T-cell (primary cell): ENCODE results near the gene FRMD1. TPM values are rescaled to one million over a fixed set of nuclear protein-coding genes. Genes with fewer than 3 reads are reported as not detected.

ENCODE experiments used
- ATAC-seq, 4 experiments: fragments of 200-7000 bp in 3 of 4; fragments of 150-1000 bp in 1 of 4; cut with Tn5 transposase; replicated peaks in 1 of 4; 1 replicate in 3 of 4; 2 replicates in 1 of 4; pipeline ENCODE4 v1.10.0; 2021; ENCODE audit warnings: moderate library complexity in 3 of 4, mild to moderate bottlenecking in 2 of 4, moderate number of reproducible peaks in 1 of 4
- CTCF ChIA-PET, 2 donors: fragments of 300-600 bp; sonication (Branson Sonifier 250); formaldehyde crosslinking; loops; one replicate each; lab custom pipeline; 2022; ENCODE audit warnings: antibody characterized with exemption in 2 of 2; lab: Charles Lee
- POLR2A ChIA-PET, 2 donors: fragments of 300-600 bp; sonication (Branson Sonifier 250); formaldehyde crosslinking; loops; one replicate each; lab custom pipeline; 2022; ENCODE audit warnings: antibody characterized with exemption in 2 of 2; lab: Charles Lee
- DNase-seq, 35 experiments: peaks; one replicate each; pipeline versions ENCODE4 v3.0.0 to v3.0.0-alpha.2; 2013 to 2023
- H3K27ac ChIP-seq: one replicate; pipeline ENCODE4 v1.5.1; 2013; ENCODE audit warnings: low read length
- H3K27me3 ChIP-seq, 2 experiments: replicated peaks in 1 of 2; 1 replicate in 1 of 2; 2 replicates in 1 of 2; pipeline versions ENCODE4 v1.6.1 to v1.7.0; 2013; ENCODE audit warnings: low read length in 1 of 2, mixed read lengths in 1 of 2; ENCODE audit not compliant: control insufficient read depth in 2 of 2, insufficient read depth in 2 of 2; ENCODE audit errors: extremely low read depth in 1 of 2
- H3K36me3 ChIP-seq, 2 donors: 1 replicate in 1 of 2; 2 replicates in 1 of 2; pipeline versions ENCODE4 v1.6.1 to v1.7.0; 2013; ENCODE audit warnings: low read length in 1 of 2; ENCODE audit not compliant: control insufficient read depth in 2 of 2, insufficient read depth in 1 of 2; ENCODE audit errors: extremely low read depth in 1 of 2
- H3K4me1 ChIP-seq, 2 experiments: 1 replicate in 1 of 2; 2 replicates in 1 of 2; pipeline versions ENCODE4 v1.6.1 to v1.7.0; 2013; ENCODE audit warnings: low read length in 2 of 2, mixed read lengths in 1 of 2; ENCODE audit not compliant: insufficient read depth in 2 of 2, control insufficient read depth in 1 of 2; ENCODE audit errors: extremely low read depth in 1 of 2
- H3K4me3 ChIP-seq, 2 donors: 1 replicate in 1 of 2; 2 replicates in 1 of 2; pipeline versions ENCODE4 v1.5.1 to v1.7.0; 2013; ENCODE audit warnings: mild to moderate bottlenecking in 2 of 2, low read length in 1 of 2, moderate library complexity in 1 of 2; ENCODE audit not compliant: control insufficient read depth in 1 of 2; ENCODE audit errors: extremely low read depth in 1 of 2
- H3K9me3 ChIP-seq: 2 replicates; pipeline ENCODE4 v1.7.0; 2013
- H3K27ac Mint-ChIP-seq, 2 donors: one replicate each; pipeline ENCODE4 v1.8.0; 2020 to 2021; ENCODE audit warnings: mild to moderate bottlenecking in 2 of 2, mixed read lengths in 2 of 2
- H3K27me3 Mint-ChIP-seq, 2 donors: one replicate each; pipeline ENCODE4 v1.8.0; 2021 to 2022; ENCODE audit warnings: mixed read lengths in 2 of 2
- H3K36me3 Mint-ChIP-seq: one replicate; pipeline ENCODE4 v1.8.0; 2021; ENCODE audit warnings: mixed read lengths
- H3K4me1 Mint-ChIP-seq, 3 donors: one replicate each; pipeline ENCODE4 v1.8.0; 2020 to 2022; ENCODE audit warnings: mixed read lengths in 3 of 3, mild to moderate bottlenecking in 1 of 3
- H3K4me3 Mint-ChIP-seq, 3 donors: one replicate each; pipeline ENCODE4 v1.8.0; 2020 to 2022; ENCODE audit warnings: mild to moderate bottlenecking in 3 of 3, mixed read lengths in 3 of 3, moderate library complexity in 3 of 3
- H3K9me3 Mint-ChIP-seq, 3 donors: one replicate each; pipeline ENCODE4 v1.8.0; 2020 to 2022; ENCODE audit warnings: mixed read lengths in 3 of 3
- WGBS: methylation state at CpG from one replicate; pipeline ENCODE4 v1.1.5; 2013; ENCODE audit warnings: missing lambda C conversion rate; ENCODE audit not compliant: insufficient coverage; 5-methylcytosine and 5-hydroxymethylcytosine counted together
- total RNA-seq, 35 experiments: library from RNA in 6 of 35; stranded (reverse) in 6 of 35; fragments of 120-200 nt in 1 of 35; gene quantifications; one replicate each; pipeline versions ENCODE4 v1.2.1 to v1.2.4 and lab custom pipeline; 2013 to 2026

The FRMD1 gene
- total RNA-seq, 5 donors from 2014 or later (not counting 1 experiment from before 2014, with no cell fraction given), result not detected

GRCh38 chr6:168092541-168092940 is 13.5 kb upstream of the FRMD1 start:
- Histone ChIP-seq H3K36me3 (no peaks in the 10 kb centered on the region), H3K9me3 (no peaks in the 10 kb centered on the region), H3K4me3 (no peak overlapping the region), H3K27ac (no peak overlapping the region), H3K27me3 (peaks cover 0 to 21% of the 10 kb centered on the region in 2 experiments), H3K4me1 (no peaks in the 10 kb centered on the region)
- peaks cover under 1 to 2% of the 10 kb centered on the region in 2 donors for H3K27me3 Mint-ChIP-seq
- 76% methylated on average over 5 of the region's 8 CpGs for WGBS
- DNase-seq (no peak), ATAC-seq (no peak)
- peaks cover 0 to 7% (median 2%) of the 10 kb centered on the region in 3 donors for H3K9me3 Mint-ChIP-seq
- H3K4me1 Mint-ChIP-seq, result no peaks in the 10 kb centered on the region
- POLR2A ChIA-PET, result no interaction called here
- no peaks in the 10 kb centered on the region for H3K36me3 Mint-ChIP-seq
- H3K4me3 Mint-ChIP-seq, result no peak overlapping the region
- H3K27ac Mint-ChIP-seq, result no peak overlapping the region
- CTCF ChIA-PET, result no interaction called here

DNA sequence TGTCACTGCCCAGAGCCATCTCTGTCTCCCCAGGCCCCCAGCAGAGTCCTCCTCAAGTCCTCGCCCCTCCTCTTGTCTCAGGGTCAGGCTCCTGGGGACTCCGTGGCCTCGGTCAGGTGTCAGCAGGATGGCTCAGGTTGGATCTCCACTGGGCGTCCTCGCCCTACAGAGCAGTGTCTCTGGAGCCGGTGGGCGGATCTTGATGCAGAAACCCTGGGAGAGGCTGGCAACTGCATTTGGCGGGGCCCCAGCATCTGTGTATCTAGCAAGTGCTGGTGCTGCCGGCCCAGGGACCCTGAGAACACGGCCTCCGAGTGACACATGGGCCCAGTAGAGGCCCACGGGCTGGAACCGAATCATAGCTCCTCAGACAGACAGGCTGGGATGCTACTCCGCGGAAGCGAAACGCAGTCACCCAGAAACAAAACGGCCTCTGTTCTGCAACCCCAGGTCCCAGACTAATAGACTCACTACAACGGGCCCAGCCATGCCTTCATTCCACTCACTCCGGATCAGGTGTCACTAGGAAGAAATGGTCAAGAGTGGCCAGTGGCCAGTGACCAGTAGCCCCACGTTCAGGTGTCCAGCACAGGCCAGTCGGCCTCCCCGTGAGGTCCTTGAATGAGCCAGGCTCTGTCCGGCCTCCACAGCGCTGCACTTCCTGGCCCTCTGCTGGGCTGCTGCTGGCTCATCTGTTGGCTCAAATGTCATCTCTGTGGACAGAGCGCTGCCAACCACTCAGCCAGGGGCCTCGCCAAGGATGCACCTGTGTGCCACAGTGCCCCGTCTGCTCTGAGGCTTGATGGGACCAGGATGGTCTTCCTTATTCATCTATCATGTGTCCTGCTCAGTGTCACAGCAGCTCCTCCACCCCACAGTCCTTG is 12.6 kb upstream of the FRMD1 start:
- ChIA-PET CTCF (no interaction called here), POLR2A (no interaction called here)
- Histone ChIP-seq H3K4me1 (no peaks in the 10 kb centered on the region), H3K27me3 (peaks cover 0 to 14% of the 10 kb centered on the region in 2 experiments), H3K4me3 (no peak overlapping the region), H3K36me3 (no peaks in the 10 kb centered on the region), H3K9me3 (no peaks in the 10 kb centered on the region), H3K27ac (no peak overlapping the region)
- Mint-ChIP-seq H3K4me1 (no peaks in the 10 kb centered on the region), H3K27me3 (peaks cover 0 to 1% of the 10 kb centered on the region in 2 donors), H3K9me3 (peaks cover 0 to 7% (median 2%) of the 10 kb centered on the region in 3 donors), H3K27ac (no peak overlapping the region), H3K4me3 (no peak overlapping the region), H3K36me3 (no peaks in the 10 kb centered on the region)
- DNase-seq, result no peak
- no peak for ATAC-seq
- 91% methylated on average over 27 of the region's 28 CpGs for WGBS

DNA sequence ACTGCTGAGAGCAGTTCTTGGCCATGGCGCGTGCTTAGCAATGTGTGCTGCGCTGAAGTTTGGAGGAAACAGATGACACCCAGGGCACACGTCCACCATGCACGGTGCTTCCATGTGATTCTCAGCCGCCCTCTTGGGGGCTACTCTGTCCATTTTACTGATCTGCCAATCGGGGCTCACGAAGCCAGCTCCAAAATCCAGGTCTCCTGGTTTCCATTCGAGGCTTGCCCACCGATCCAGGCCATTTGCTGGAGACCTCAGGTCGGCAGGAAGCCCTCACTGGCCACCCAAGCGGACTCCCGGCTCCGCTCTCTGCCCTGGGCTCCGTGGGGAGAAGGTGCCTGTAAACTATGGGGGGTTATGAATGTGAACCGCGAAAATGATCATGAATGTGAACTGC is 11.7 kb upstream of the FRMD1 start:
- no peaks in the 10 kb centered on the region for H3K9me3 ChIP-seq
- peaks cover 0 to 7% (median 2%) of the 10 kb centered on the region in 3 donors for H3K9me3 Mint-ChIP-seq
- H3K36me3 ChIP-seq, result no peaks in the 10 kb centered on the region
- H3K27ac Mint-ChIP-seq, result no peak overlapping the region
- ATAC-seq (no peak), DNase-seq (no peak)
- H3K27me3 ChIP-seq, result peaks cover 0 to 14% of the 10 kb centered on the region in 2 experiments
- WGBS, result 78% methylated on average over 11 of the region's 17 CpGs
- no peak overlapping the region for H3K4me3 Mint-ChIP-seq
- H3K4me1 Mint-ChIP-seq, result no peaks in the 10 kb centered on the region
- CTCF ChIA-PET, result no interaction called here
- no peaks in the 10 kb centered on the region for H3K4me1 ChIP-seq
- H3K4me3 ChIP-seq, result no peak overlapping the region
- H3K36me3 Mint-ChIP-seq, result no peaks in the 10 kb centered on the region
- no peaks in the 10 kb centered on the region for H3K27me3 Mint-ChIP-seq
- POLR2A ChIA-PET, result no interaction called here
- H3K27ac ChIP-seq, result no peak overlapping the region

DNA sequence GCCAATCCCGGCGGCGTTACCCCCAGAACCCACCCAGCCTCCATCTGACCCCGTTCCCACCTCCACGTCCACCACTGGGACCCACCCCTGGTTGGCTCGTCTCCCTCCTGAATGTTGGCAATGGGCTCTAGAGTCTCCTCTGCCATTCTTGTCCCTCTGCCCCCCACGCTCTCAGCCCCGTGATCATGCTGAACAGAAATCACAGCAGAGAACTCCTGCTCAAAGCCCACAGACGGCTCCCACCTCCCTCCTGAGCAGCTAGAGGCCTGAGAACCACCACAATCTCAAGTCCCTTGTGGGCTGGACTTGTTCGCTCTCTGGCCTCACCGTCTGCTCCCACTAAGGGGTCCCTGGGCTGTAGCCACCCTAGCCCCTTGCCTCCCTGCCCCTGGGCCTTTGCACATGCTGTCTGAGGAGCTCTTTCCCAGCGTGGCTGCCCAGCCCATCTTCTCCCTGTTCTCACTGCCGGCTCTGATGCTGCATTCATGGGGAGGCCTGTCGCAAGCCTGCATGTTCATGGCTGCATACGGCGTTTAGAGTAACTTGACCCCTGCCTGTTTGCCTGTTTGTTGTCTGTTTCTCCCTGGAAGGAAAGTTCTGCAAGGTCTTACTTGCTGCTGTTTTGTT is 11.2 kb upstream of the FRMD1 start:
- H3K27me3 ChIP-seq, result peaks cover 0 to 16% of the 10 kb centered on the region in 2 experiments
- no peak overlapping the region for H3K4me3 Mint-ChIP-seq
- DNase-seq (no peak), ATAC-seq (no peak)
- no peaks in the 10 kb centered on the region for H3K9me3 ChIP-seq
- no peak overlapping the region for H3K27ac Mint-ChIP-seq
- H3K36me3 Mint-ChIP-seq, result no peaks in the 10 kb centered on the region
- no peaks in the 10 kb centered on the region for H3K4me1 Mint-ChIP-seq
- no peaks in the 10 kb centered on the region for H3K4me1 ChIP-seq
- H3K4me3 ChIP-seq, result no peak overlapping the region
- ChIA-PET CTCF (no interaction called here), POLR2A (no interaction called here)
- no peak overlapping the region for H3K27ac ChIP-seq
- H3K9me3 Mint-ChIP-seq, result peaks cover 0 to 7% (median 2%) of the 10 kb centered on the region in 3 donors
- 78% methylated on average over 16 of the region's 16 CpGs for WGBS
- H3K27me3 Mint-ChIP-seq, result no peaks in the 10 kb centered on the region
- H3K36me3 ChIP-seq, result no peaks in the 10 kb centered on the region

DNA sequence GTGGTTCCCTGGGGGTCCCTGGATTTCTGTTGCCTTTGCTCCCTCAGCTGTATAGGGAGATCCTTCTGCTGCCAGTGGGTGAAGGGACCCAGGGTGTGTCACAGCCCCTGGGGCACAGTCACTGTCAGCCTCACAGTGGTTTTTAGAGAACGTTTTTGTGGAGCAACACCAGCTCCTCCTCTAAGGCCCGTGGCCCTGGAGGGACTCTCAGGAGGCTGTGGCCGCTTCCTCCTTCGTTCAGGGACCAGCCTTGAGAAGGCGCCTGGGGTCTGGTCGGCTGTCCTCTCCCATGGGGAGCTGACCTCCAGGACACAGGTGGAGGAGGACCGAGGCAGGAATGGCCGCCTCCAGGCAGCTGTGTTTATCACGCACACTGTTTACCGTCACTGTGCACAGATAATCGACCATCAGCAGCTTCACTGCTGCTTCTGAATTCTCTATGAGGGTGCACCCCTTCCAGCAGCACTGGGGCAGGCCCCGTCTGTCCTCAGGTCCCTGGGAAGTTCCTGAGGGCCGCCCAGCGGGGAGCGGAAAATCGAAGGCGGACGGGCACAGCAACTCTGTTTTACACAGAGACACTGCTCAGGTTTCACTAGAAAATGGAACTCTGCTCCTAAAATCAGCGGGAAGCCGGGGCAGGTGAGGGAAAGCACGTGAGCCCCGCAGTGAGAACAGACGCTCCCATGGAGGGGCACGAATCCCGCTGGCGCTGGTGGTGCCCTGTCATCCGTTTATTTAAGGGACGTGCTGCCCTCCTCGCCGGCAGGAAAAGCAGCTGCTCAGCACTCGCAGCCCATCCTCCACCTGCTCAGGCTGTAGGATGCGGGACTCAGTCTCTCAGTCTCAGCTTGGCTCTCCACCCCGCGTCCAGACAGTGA is 10.4 kb upstream of the FRMD1 start:
- DNase-seq (no peak), ATAC-seq (no peak)
- ChIA-PET POLR2A (no interaction called here), CTCF (no interaction called here)
- no peak overlapping the region for H3K4me3 Mint-ChIP-seq
- no peaks in the 10 kb centered on the region for H3K36me3 Mint-ChIP-seq
- peaks cover 0 to 7% (median 2%) of the 10 kb centered on the region in 3 donors for H3K9me3 Mint-ChIP-seq
- Histone ChIP-seq H3K9me3 (no peaks in the 10 kb centered on the region), H3K4me1 (no peaks in the 10 kb centered on the region), H3K36me3 (no peaks in the 10 kb centered on the region), H3K27me3 (peaks cover 0 to 20% of the 10 kb centered on the region in 2 experiments), H3K4me3 (no peak overlapping the region), H3K27ac (no peak overlapping the region)
- no peaks in the 10 kb centered on the region for H3K4me1 Mint-ChIP-seq
- no peak overlapping the region for H3K27ac Mint-ChIP-seq
- no peaks in the 10 kb centered on the region for H3K27me3 Mint-ChIP-seq
- 78% methylated on average over 28 of the region's 34 CpGs for WGBS
